Central memory CD8-positive, alpha-beta T cell (primary cell): ENCODE results near the gene SEPTIN8.

ENCODE experiments used
- ATAC-seq: fragments of 150-1000 bp; cut with Tn5 transposase; replicated peaks from 2 replicates; pipeline ENCODE4 v1.10.0; 2022; ENCODE audit warnings: mild to moderate bottlenecking, moderate FRiP score, moderate number of reproducible peaks; ENCODE audit not compliant: poor library complexity, severe bottlenecking; ENCODE audit errors: extremely low read depth
- DNase-seq, 2 donors: peaks; one replicate each; pipeline ENCODE4 v3.0.0; 2021; ENCODE audit warnings: low spot score in 2 of 2
- H3K27ac Mint-ChIP-seq: one replicate; pipeline ENCODE4 v1.8.0; 2022; ENCODE audit warnings: low read depth, mild to moderate bottlenecking, moderate library complexity, mixed read lengths
- H3K27me3 Mint-ChIP-seq: one replicate; pipeline ENCODE4 v1.8.0; 2022; ENCODE audit warnings: mixed read lengths
- H3K36me3 Mint-ChIP-seq: one replicate; pipeline ENCODE4 v1.8.0; 2022; ENCODE audit warnings: mild to moderate bottlenecking, moderate library complexity, mixed read lengths; ENCODE audit not compliant: insufficient read depth
- H3K4me1 Mint-ChIP-seq: one replicate; pipeline ENCODE4 v1.8.0; 2022; ENCODE audit warnings: mixed read lengths
- H3K4me3 Mint-ChIP-seq: one replicate; pipeline ENCODE4 v1.8.0; 2022; ENCODE audit warnings: mild to moderate bottlenecking, moderate library complexity, mixed read lengths
- H3K9me3 Mint-ChIP-seq: one replicate; pipeline ENCODE4 v1.8.0; 2022; ENCODE audit warnings: mixed read lengths

SEPTIN8 gene

GRCh38 chr5:132788508-132788907 lies 11.5 kb upstream of the SEPTIN8 start:
- DNase-seq, result no peak
- Mint-ChIP-seq H3K36me3 (no peaks in the 10 kb centered on the region), H3K4me3 (no peak overlapping the region), H3K9me3 (no peaks in the 10 kb centered on the region), H3K27ac (no peak overlapping the region), H3K27me3 (peaks cover 26% of the 10 kb centered on the region), H3K4me1 (no peaks in the 10 kb centered on the region)
- ATAC-seq, result no peak

GRCh38 chr5:132787076-132787475 lies 10.0 kb upstream of the SEPTIN8 start:
- no peaks in the 10 kb centered on the region for H3K36me3 Mint-ChIP-seq
- H3K9me3 Mint-ChIP-seq, result no peaks in the 10 kb centered on the region
- peaks cover 14% of the 10 kb centered on the region for H3K27me3 Mint-ChIP-seq
- ATAC-seq (no peak), DNase-seq (no peak)
- H3K27ac Mint-ChIP-seq, result no peak overlapping the region
- no peaks in the 10 kb centered on the region for H3K4me1 Mint-ChIP-seq
- H3K4me3 Mint-ChIP-seq, result no peak overlapping the region

GRCh38 chr5:132785864-132786263 lies 8.8 kb upstream of the SEPTIN8 start:
- no peak for DNase-seq

GRCh38 chr5:132785365-132785764 lies 8.3 kb upstream of the SEPTIN8 start:
- ATAC-seq, result no peak
- peaks cover 14% of the 10 kb centered on the region for H3K27me3 Mint-ChIP-seq
- no peaks in the 10 kb centered on the region for H3K36me3 Mint-ChIP-seq

More at GRCh38 chr5:132785864-132786263, 8.8 kb upstream of the SEPTIN8 start:
- ATAC-seq, result no peak
- Mint-ChIP-seq H3K27ac (no peak overlapping the region), H3K9me3 (no peaks in the 10 kb centered on the region), H3K36me3 (no peaks in the 10 kb centered on the region), H3K27me3 (peaks cover 14% of the 10 kb centered on the region), H3K4me3 (no peak overlapping the region), H3K4me1 (no peaks in the 10 kb centered on the region)

GRCh38 chr5:132782101-132782500 lies 5.1 kb upstream of the SEPTIN8 start:
- ATAC-seq (no peak), DNase-seq (no peak)
- H3K27ac Mint-ChIP-seq, result no peak overlapping the region
- H3K27me3 Mint-ChIP-seq, result peaks cover 14% of the 10 kb centered on the region
- no peak overlapping the region for H3K4me3 Mint-ChIP-seq
- H3K36me3 Mint-ChIP-seq, result peaks cover 2% of the 10 kb centered on the region
- H3K4me1 Mint-ChIP-seq, result peaks cover 18% of the 10 kb centered on the region
- no peaks in the 10 kb centered on the region for H3K9me3 Mint-ChIP-seq

More at GRCh38 chr5:132785365-132785764, 8.3 kb upstream of the SEPTIN8 start:
- H3K4me3 Mint-ChIP-seq, result no peak overlapping the region
- H3K27ac Mint-ChIP-seq, result no peak overlapping the region
- no peak for DNase-seq
- H3K4me1 Mint-ChIP-seq, result no peaks in the 10 kb centered on the region
- H3K9me3 Mint-ChIP-seq, result no peaks in the 10 kb centered on the region

GRCh38 chr5:132781029-132781428 lies 4.0 kb upstream of the SEPTIN8 start:
- H3K4me3 Mint-ChIP-seq, result no peak overlapping the region
- H3K27ac Mint-ChIP-seq, result no peak overlapping the region
- H3K4me1 Mint-ChIP-seq, result peaks cover 19% of the 10 kb centered on the region
- ATAC-seq, result no peak
- no peak for DNase-seq
- H3K9me3 Mint-ChIP-seq, result no peaks in the 10 kb centered on the region
- peaks cover 2% of the 10 kb centered on the region for H3K36me3 Mint-ChIP-seq
- H3K27me3 Mint-ChIP-seq, result peaks cover 14% of the 10 kb centered on the region

- Mint-ChIP-seq H3K27me3 (peaks cover 10% of the 10 kb centered on the region), H3K4me1 (peaks cover 23% of the 10 kb centered on the region), H3K4me3 (no peak overlapping the region), H3K9me3 (no peaks in the 10 kb centered on the region), H3K36me3 (peaks cover 2% of the 10 kb centered on the region), H3K27ac (no peak overlapping the region)
- DNase-seq, result no peak
- ATAC-seq, result no peak
Observed at GRCh38 chr5:132780577-132780976, 3.5 kb upstream of the SEPTIN8 start.

GRCh38 chr5:132779961-132780360 lies 2.9 kb upstream of the SEPTIN8 start:
- no peaks in the 10 kb centered on the region for H3K9me3 Mint-ChIP-seq
- peaks cover 30% of the 10 kb centered on the region for H3K4me1 Mint-ChIP-seq
- peaks cover 4% of the 10 kb centered on the region for H3K27me3 Mint-ChIP-seq
- no peak overlapping the region for H3K27ac Mint-ChIP-seq
- no peak for DNase-seq
- no peak for ATAC-seq
- no peak overlapping the region for H3K4me3 Mint-ChIP-seq
- peaks cover 2% of the 10 kb centered on the region for H3K36me3 Mint-ChIP-seq

GRCh38 chr5:132778856-132779255 lies 1.8 kb upstream of the SEPTIN8 start:
- Mint-ChIP-seq H3K27me3 (no peaks in the 10 kb centered on the region), H3K4me1 (peaks cover 35% of the 10 kb centered on the region), H3K36me3 (peaks cover 2% of the 10 kb centered on the region), H3K4me3 (peak overlapping the region; percentile 79), H3K9me3 (no peaks in the 10 kb centered on the region), H3K27ac (no peak overlapping the region)
- no peak for DNase-seq
- no peak for ATAC-seq

GRCh38 chr5:132778129-132778528 lies 1.1 kb upstream of the SEPTIN8 start:
- no peaks in the 10 kb centered on the region for H3K9me3 Mint-ChIP-seq
- no peak for DNase-seq
- H3K27me3 Mint-ChIP-seq, result no peaks in the 10 kb centered on the region
- peak overlapping the region; percentile 85 for H3K27ac Mint-ChIP-seq
- H3K36me3 Mint-ChIP-seq, result peaks cover 2% of the 10 kb centered on the region
- ATAC-seq, result no peak
- peak overlapping the region; percentile 79 for H3K4me3 Mint-ChIP-seq
- peaks cover 41% of the 10 kb centered on the region for H3K4me1 Mint-ChIP-seq

GRCh38 chr5:132776938-132777208 lies 166 bp downstream of the SEPTIN8 start:
- H3K27me3 Mint-ChIP-seq, result no peaks in the 10 kb centered on the region
- peaks cover 2% of the 10 kb centered on the region for H3K36me3 Mint-ChIP-seq
- no peak for ATAC-seq
- no peaks in the 10 kb centered on the region for H3K9me3 Mint-ChIP-seq
- H3K27ac Mint-ChIP-seq, result no peak overlapping the region
- peaks cover 41% of the 10 kb centered on the region for H3K4me1 Mint-ChIP-seq
- peak overlapping the region; percentile 79 for H3K4me3 Mint-ChIP-seq
- no peak for DNase-seq

GRCh38 chr5:132776131-132776937 lies 705 bp downstream of the SEPTIN8 start:
- Mint-ChIP-seq H3K9me3 (no peaks in the 10 kb centered on the region), H3K4me1 (peaks cover 41% of the 10 kb centered on the region), H3K4me3 (peak overlapping the region; percentile 50), H3K27ac (no peak overlapping the region), H3K36me3 (peaks cover 2% of the 10 kb centered on the region), H3K27me3 (no peaks in the 10 kb centered on the region)
- DNase-seq, result no peak
- ATAC-seq, result no peak

GRCh38 chr5:132775476-132775961 lies 1.5 kb downstream of the SEPTIN8 start:
- DNase-seq (no peak), ATAC-seq (no peak)
- Mint-ChIP-seq H3K27me3 (no peaks in the 10 kb centered on the region), H3K27ac (no peak overlapping the region), H3K4me3 (peak overlapping the region; percentile 50), H3K9me3 (no peaks in the 10 kb centered on the region), H3K4me1 (peaks cover 41% of the 10 kb centered on the region), H3K36me3 (peaks cover 2% of the 10 kb centered on the region)
